OCI-LY7 (cell line): Measurements from ENCODE around the gene STPG4. TPM values are rescaled to one million over a fixed set of nuclear protein-coding genes. Genes with fewer than 3 reads are reported as not detected.

Source experiments
- BruUV-seq: library from RNA; stranded (reverse); fragments of 400-500 nt; replicated peaks from 2 replicates; lab custom pipeline; 2021; lab: Mats Ljungman, UMichigan
- CTCF ChIA-PET: fragments of 300-600 bp; sonication (Branson Sonifier 250); formaldehyde crosslinking; loops from one replicate; lab custom pipeline; 2022; ENCODE audit warnings: antibody characterized with exemption; ENCODE audit not compliant: unreplicated experiment; lab: Charles Lee
- POLR2A ChIA-PET: fragments of 300-600 bp; sonication (Branson Sonifier 250); formaldehyde crosslinking; loops from one replicate; lab custom pipeline; 2022; ENCODE audit warnings: antibody characterized with exemption; lab: Charles Lee
- DNase-seq: peaks from one replicate; pipeline ENCODE4 v3.0.0-alpha.2; 2015; ENCODE audit warnings: low spot score
- H2AFZ ChIP-seq: fragments of 200-600 bp; sonication (generic), shearing (Covaris generic); 2 replicates; pipeline ENCODE4 v1.6.1; 2014; ENCODE audit warnings: mild to moderate bottlenecking, antibody characterized with exemption, low read length, moderate library complexity
- H3K27ac ChIP-seq: fragments of 200-600 bp; sonication (generic); 2 replicates; pipeline ENCODE4 v1.5.1; 2014; ENCODE audit warnings: mixed run types, low read depth, mild to moderate bottlenecking, moderate library complexity, low read length, inconsistent platforms; ENCODE audit not compliant: poor library complexity, severe bottlenecking
- H3K36me3 ChIP-seq: fragments of 200-600 bp; sonication (generic); 2 replicates; pipeline ENCODE4 v1.6.1; 2014; ENCODE audit warnings: mild to moderate bottlenecking, antibody characterized with exemption, low read length, moderate library complexity, mixed read lengths; ENCODE audit not compliant: insufficient read depth
- H3K4me1 ChIP-seq: fragments of 200-600 bp; sonication (generic); 2 replicates; pipeline ENCODE4 v1.5.1; 2014; ENCODE audit warnings: mild to moderate bottlenecking, low read length; ENCODE audit not compliant: insufficient read depth, poor library complexity, severe bottlenecking
- H3K4me2 ChIP-seq: fragments of 200-600 bp; sonication (generic); 2 replicates; pipeline ENCODE4 v1.6.1; 2014; ENCODE audit warnings: mild to moderate bottlenecking, low read length
- H3K4me3 ChIP-seq: fragments of 200-600 bp; sonication (generic); 2 replicates; pipeline ENCODE4 v1.5.1; 2014; ENCODE audit warnings: mild to moderate bottlenecking, low read depth, low read length; ENCODE audit not compliant: poor library complexity, severe bottlenecking
- H3K79me2 ChIP-seq: fragments of 200-600 bp; sonication (generic); 2 replicates; pipeline ENCODE4 v1.6.1; 2016; ENCODE audit warnings: low read depth, mild to moderate bottlenecking, low read length, moderate library complexity, mixed read lengths; ENCODE audit not compliant: insufficient read depth
- H3K9me2 ChIP-seq: fragments of 200-600 bp; sonication (generic); 2 replicates; pipeline ENCODE4 v1.6.1; 2016; ENCODE audit warnings: mild to moderate bottlenecking, low read length, mixed read lengths; ENCODE audit not compliant: insufficient read depth
- H3K9me3 ChIP-seq: fragments of 200-600 bp; sonication (generic); 2 replicates; pipeline ENCODE4 v1.6.1; 2014; ENCODE audit warnings: mild to moderate bottlenecking, mixed run types, low read length, mixed read lengths
- H4K20me1 ChIP-seq: fragments of 200-600 bp; sonication (generic); 2 replicates; pipeline ENCODE4 v1.6.1; 2014; ENCODE audit warnings: mild to moderate bottlenecking, antibody characterized with exemption, low read length, moderate library complexity, mixed read lengths; ENCODE audit not compliant: insufficient read depth
- EZH2phosphoT487 ChIP-seq: fragments of 200-600 bp; sonication (generic); IDR thresholded peaks from 2 replicates; pipeline ENCODE4 v1.6.1; 2018; ENCODE audit warnings: low read depth, borderline replicate concordance, mild to moderate bottlenecking, mixed run types, antibody characterized with exemption, low read length, moderate library complexity, mixed read lengths
- intact Hi-C: fragments of 100-400 bp; cut with micrococcal nuclease; formaldehyde crosslinking; loops from one replicate; pipeline ENCODE4 v1.10.0; 2022; ENCODE audit not compliant: unreplicated experiment
- total RNA-seq, 2 experiments: library from RNA; depleted of rRNA in 1 of 2; stranded (reverse); fragments of >200 nt in 1 of 2; shearing (Covaris generic) in 1 of 2; gene quantifications; 2 replicates each; pipeline ENCODE4 v1.2.3, GENCODE V29; 2014 to 2022
- TF ChIP-seq, protein P1 (sequence below): fragments of 200-600 bp; sonication (generic); conservative IDR thresholded peaks from 2 replicates; pipeline ENCODE4 v1.5.1; 2014; ENCODE audit warnings: mild to moderate bottlenecking, antibody characterized with exemption, low read length, moderate library complexity, mixed read lengths

STPG4 gene
- total RNA-seq, 2 experiments from 2014 or later: 0.68 TPM; not detected in 1

DNA sequence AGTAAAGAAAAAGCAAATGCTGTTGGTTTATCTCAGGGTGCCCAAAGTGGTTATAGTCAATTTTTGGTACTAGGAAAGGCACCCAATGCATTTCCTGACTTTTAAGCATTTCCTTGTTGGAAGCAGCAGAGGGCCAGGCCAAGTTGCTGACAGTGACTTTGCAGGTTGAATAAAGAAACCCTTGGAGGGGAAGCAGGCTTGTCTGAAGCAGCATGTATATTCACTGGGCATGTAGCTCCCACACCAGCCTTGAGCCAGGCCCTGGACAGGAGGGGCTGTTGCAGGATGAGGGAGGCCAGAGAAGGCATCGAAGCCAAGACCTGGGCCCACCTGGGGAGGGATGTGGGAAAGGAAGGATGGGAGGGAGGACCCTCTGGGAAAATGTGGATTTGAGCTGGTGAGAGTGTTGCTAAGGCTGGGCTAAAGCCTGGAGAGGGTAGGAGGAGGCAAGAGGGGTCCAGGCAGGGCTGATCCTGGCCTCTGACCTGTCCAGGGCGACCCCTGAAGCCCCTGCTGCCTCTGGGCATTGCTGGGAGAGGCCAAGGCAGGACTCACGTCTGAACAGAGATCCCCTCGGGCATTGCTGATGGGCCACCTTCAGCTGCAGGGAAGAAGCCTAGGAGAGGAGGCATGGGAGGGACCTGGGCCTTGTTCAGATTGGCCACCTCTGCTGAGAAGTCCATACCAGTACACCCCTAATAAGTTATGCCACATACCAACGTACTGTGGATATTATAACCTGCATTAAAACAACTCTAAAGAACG is 79.6 kb downstream of the STPG4 start:
- no peak overlapping the region for H3K4me2 ChIP-seq
- DNase-seq: no peak
- intact Hi-C loops: loop anchor here (10.0 kb wide), 1 partner anchor 249 kb away; no protein-coding TSS in a partner anchor
- TF ChIP-seq EZH2phosphoT487: no peak
- TF ChIP-seq, protein P1, sequence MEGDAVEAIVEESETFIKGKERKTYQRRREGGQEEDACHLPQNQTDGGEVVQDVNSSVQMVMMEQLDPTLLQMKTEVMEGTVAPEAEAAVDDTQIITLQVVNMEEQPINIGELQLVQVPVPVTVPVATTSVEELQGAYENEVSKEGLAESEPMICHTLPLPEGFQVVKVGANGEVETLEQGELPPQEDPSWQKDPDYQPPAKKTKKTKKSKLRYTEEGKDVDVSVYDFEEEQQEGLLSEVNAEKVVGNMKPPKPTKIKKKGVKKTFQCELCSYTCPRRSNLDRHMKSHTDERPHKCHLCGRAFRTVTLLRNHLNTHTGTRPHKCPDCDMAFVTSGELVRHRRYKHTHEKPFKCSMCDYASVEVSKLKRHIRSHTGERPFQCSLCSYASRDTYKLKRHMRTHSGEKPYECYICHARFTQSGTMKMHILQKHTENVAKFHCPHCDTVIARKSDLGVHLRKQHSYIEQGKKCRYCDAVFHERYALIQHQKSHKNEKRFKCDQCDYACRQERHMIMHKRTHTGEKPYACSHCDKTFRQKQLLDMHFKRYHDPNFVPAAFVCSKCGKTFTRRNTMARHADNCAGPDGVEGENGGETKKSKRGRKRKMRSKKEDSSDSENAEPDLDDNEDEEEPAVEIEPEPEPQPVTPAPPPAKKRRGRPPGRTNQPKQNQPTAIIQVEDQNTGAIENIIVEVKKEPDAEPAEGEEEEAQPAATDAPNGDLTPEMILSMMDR: no peak
- H3K4me3 ChIP-seq: no peak overlapping the region
- no peaks in the 10 kb centered on the region for H3K79me2 ChIP-seq
- H3K4me1 ChIP-seq: peaks cover 20% of the 10 kb centered on the region
- no peaks in the 10 kb centered on the region for H4K20me1 ChIP-seq
- CTCF ChIA-PET: no interaction called here
- POLR2A ChIA-PET: no interaction called here
- H3K36me3 ChIP-seq: peaks cover 39% of the 10 kb centered on the region
- H3K27ac ChIP-seq: no peak overlapping the region
- H3K9me2 ChIP-seq: no peaks in the 10 kb centered on the region
- no TSS peak for BruUV-seq
- H2AFZ ChIP-seq: no peak overlapping the region
- H3K9me3 ChIP-seq: no peaks in the 10 kb centered on the region

DNA sequence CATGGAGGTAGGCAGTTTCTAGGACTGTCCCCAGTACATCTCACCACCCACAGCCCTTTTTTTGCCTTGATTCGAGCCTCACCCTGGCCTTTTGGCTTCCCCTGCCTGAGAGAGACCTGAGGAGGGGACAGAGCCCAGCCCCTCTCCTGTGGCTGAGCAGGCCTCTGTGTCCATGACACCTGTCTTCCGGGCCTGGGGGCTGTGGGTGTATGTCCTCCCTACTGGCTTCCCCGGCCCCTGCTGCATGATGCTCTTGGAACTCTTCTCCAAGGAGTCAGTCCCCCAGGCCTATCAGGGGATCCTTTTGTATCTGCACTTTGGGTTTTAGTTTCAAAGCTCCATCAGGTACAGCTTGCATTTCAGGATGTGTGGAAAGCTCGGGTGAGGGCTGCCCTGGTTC is 80.4 kb downstream of the STPG4 start:
- intact Hi-C loops: loop anchor here (10.0 kb wide), 1 partner anchor 250 kb away; no protein-coding TSS in a partner anchor
- H3K36me3 ChIP-seq: peaks cover 46% of the 10 kb centered on the region
- TF ChIP-seq, protein P1: no peak
- TF ChIP-seq EZH2phosphoT487: no peak
- no peaks in the 10 kb centered on the region for H3K9me2 ChIP-seq
- ChIA-PET CTCF (interaction anchor here (0.5 kb wide), 1 partner anchor 458 kb away, joined by 3 read pairs; no protein-coding TSS in a partner anchor), POLR2A (no interaction called here)
- no peak overlapping the region for H3K27ac ChIP-seq
- peaks cover 20% of the 10 kb centered on the region for H3K4me1 ChIP-seq
- no peaks in the 10 kb centered on the region for H3K9me3 ChIP-seq
- no peaks in the 10 kb centered on the region for H4K20me1 ChIP-seq
- H2AFZ ChIP-seq: no peak overlapping the region
- no peak overlapping the region for H3K4me2 ChIP-seq
- H3K4me3 ChIP-seq: no peak overlapping the region
- H3K79me2 ChIP-seq: no peaks in the 10 kb centered on the region
- no peak for DNase-seq
- BruUV-seq: no TSS peak

DNA sequence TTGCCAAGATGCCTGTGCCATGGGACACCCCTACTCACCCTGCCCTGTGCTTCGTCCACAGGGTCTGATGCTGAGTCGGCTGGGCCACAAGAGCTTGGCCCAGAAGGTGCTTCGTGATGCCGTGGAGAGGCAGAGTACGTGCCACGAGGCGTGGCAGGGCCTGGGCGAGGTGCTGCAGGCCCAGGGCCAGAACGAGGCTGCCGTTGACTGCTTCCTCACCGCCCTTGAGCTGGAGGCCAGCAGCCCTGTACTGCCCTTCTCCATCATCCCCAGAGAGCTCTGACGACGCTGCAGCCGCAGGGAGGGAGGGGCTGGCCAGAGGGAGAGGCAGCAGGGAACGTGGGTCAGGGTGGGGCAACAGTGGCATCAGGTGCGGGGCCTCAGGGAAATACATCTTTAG is 81.5 kb downstream of the STPG4 start:
- no peak overlapping the region for H3K27ac ChIP-seq
- peaks cover 20% of the 10 kb centered on the region for H3K4me1 ChIP-seq
- no peak overlapping the region for H3K4me3 ChIP-seq
- no peaks in the 10 kb centered on the region for H4K20me1 ChIP-seq
- no peak overlapping the region for H3K4me2 ChIP-seq
- no peak overlapping the region for H2AFZ ChIP-seq
- peaks cover 56% of the 10 kb centered on the region for H3K36me3 ChIP-seq
- no peak for DNase-seq
- no peaks in the 10 kb centered on the region for H3K9me3 ChIP-seq
- ChIA-PET POLR2A (no interaction called here), CTCF (no interaction called here)
- TF ChIP-seq, protein P1: no peak
- no peak for TF ChIP-seq EZH2phosphoT487
- H3K79me2 ChIP-seq: no peaks in the 10 kb centered on the region
- no TSS peak for BruUV-seq
- intact Hi-C loops: loop anchor here (10.0 kb wide), 1 partner anchor 251 kb away; no protein-coding TSS in a partner anchor
- H3K9me2 ChIP-seq: no peaks in the 10 kb centered on the region
